Activated CD8-positive, alpha-beta memory T cell treated with anti-CD3 and anti-CD28 coated beads for 24 hours (primary cell): ENCODE results near the gene DAP.

Experiments
- DNase-seq: peaks from one replicate; pipeline ENCODE4 v3.0.0-alpha.2; 2020

Gene DAP

GRCh38 chr5:10708189-10708944, 52.7 kb downstream of the DAP start:
- DNase-seq, result no peak

DNA sequence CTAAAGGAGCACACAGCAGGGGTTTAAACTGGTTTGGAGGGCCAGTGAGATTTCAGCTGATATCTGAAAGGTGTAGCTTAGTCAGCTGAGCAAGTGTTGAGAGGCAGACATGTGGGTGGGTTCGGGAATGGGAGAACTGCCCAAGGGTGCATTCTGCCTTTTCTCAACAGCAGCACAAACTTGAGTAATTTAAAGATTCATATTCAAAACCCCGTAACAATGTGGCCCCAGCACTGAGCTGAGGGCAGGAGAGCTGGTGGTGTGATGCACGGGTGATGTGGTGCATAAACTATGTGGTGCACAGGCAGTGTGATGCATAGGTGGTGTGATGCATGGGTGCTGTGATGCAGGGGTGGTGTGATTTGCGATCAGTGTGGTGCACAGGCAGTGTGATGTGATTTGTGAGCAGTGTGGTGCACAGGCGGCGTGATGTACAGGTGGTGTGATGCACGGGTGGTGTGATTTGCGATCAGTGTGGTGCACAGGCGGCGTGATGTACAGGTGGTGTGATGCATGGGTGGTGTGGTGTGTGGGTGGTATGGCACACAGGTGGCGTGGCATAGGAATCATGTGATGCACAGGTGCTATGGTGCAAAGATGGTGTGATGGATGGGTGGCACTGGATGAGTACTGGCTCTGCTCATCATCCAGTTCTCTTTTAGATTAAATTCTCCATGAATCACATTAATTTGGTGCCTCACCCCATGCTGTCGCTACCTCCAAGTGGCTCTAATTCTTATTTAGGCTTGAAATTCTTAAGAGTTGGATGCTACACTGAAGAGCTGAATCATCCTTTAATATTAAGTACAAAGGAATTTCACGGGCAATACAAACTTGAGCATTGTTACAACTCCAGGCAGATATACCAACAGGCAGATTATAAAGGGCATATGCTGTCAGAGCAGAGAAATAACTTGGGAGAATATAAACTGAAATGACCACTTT, 53.6 kb downstream of the DAP start:
- no peak for DNase-seq

GRCh38 chr5:10706326-10706725, 54.7 kb downstream of the DAP start:
- DNase-seq, result no peak

- DNase-seq, result no peak
These were observed 55.3 kb downstream of the DAP start for GRCh38 chr5:10705747-10706146.

DNA sequence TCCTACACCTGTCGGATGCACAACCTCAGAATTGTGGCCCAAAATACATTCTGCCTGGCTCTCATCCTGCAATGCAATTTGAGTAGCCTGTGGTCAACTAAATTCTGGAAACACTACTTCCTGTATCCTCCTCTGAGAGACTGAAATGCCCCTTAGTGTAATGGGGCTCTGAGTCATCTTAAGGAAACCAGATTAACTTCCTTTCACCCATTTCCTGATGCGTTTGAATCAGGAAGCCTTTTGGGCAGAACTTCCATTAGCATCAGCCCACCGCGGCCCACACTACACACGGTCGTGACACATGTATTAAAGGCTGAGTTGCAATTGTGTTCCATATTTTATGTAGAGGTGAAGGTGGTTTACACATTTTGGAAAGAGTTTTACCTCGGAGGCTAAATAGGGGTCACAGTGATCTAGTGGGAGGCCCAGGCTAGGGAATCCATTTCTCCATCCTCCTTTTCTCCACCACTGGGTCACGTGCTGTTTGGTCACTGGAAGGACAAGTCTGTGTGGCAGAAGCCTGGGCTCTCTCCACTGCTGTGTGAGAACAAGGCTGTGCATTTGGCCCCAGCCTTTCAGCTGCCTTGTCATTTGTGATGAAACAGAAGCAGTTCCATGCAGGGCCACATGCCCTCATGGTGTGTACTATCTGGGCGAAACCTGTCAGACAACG, 55.9 kb downstream of the DAP start:
- DNase-seq, result no peak

DNA sequence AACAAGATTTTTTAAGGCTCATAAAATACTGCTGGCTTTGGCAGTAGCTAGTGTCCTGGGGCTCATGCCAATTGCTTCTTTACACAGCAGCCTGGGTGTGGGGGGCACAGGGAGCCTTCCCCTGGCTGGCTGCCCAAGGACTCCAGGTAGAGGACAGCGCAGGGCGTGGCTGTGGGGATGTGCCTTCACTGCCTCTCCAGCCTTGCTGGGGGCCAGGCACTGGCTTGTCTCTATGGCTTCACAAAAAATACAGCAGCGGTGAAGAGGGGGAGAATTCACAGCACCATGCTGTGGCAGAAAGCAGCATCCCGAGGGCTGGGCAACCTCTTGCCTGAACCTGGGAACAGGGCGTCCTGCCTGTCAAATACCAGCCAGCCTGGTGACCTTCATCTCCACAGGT, 57.4 kb downstream of the DAP start:
- DNase-seq, result no peak

DNA sequence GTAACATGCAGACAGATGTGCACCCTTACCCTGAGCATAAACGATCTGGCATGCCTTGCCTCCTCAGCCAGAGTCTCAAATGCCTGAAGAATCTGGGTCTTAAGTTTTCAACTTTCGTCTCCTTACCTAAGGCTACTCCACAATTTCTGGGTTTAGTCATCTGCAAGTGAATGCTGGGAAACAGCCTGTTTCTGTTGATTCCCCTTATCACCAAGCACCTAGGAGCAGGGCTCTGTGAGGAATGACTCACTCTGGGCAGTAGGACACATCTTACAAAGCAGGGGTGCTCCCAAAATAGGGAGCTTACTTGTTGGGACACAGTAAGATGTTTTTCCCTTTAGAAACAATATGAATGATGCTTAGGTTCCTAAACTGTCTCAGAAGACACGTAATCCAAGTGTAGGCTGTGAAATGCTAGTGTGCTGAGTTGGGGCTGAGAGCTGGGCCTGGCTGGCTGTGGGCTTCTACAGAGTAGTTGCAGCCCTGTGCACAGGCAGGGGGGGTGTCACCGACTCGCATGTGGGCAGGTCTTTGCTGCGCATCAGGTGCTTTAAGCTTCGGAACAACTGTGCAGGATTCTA, 58.0 kb downstream of the DAP start:
- no peak for DNase-seq

DNA sequence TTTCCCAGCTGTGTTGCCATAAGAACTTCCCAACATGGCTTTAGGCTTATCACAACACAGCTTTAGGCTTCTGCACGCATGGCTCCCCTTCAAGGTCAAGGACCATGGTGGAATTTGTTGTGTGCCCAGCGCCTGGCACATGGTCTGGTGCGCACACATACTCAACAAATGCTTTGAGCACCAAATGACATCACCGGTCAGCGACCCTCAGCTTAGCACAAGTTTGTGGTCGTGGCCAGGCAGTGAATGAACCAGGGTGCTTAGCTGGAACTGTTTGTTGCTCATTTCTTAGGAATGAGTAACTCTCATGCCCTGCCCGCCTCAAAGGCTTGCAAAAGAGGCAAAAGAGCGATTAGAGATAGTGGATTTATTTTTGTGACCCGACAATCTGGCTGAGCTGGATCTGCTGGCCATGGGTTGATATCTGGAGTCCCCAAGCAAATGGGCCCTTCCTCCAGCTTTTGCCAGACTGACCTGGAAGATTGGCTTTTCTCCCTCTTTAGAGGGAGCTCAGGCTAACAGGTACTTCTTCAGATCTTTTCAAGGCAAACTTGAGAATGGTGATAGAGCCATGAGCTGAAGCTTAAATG, 58.9 kb downstream of the DAP start:
- no peak for DNase-seq

DNA sequence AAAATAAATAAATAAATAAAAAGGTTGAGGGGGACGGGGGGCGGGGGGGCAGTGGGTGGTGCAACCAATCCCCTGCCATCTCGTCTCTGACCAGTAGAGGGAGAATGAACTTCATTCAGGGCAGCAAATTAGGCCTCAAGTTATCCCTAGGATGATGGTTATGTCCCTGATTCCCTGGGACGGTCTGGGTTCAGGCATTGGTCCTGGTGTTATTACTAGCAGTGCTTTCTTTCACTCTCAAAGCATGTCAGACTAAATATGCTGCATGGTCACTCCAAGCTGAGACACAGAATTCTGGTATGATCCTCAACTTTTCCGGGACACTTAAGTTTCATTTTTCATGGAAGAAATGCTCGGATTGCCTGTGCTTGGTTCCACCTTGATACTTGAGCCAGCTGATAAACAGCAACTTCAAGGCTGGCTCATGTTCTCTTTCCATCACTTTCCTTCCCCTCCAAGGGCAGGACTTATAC, 59.4 kb downstream of the DAP start:
- no peak for DNase-seq

GRCh38 chr5:10700516-10700915, 60.5 kb downstream of the DAP start:
- no peak for DNase-seq

- no peak for DNase-seq
These were observed 61.0 kb downstream of the DAP start for GRCh38 chr5:10699987-10700386.

DNA sequence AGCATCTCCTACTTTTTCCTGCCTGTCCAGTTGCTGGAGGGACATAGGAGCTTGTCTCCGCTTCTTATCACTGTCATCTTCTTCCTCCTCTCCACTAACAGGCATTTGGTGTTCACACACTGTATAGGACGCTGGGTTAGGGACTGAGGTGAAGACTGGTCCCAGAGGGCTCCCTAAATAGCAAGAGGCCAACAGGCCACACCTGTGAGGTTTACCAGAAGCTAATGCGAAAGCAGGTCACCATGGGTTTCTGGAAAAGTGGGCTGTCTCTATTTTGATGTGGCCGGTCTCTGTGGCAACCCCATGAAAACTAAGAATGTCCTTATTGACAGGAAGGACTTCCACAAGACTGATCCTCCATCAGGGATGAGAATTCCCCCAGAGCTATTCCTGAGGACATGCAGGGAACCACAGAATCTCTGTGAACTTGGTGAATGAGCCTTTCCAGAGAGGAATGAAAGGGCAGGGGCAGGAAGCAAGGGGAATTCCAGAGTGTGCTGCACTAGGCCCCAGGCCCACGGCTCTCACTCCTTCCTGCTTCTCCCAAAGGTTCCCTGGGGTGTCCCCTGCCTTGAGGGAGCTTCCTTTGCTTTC, 61.7 kb downstream of the DAP start:
- DNase-seq, result no peak

DNA sequence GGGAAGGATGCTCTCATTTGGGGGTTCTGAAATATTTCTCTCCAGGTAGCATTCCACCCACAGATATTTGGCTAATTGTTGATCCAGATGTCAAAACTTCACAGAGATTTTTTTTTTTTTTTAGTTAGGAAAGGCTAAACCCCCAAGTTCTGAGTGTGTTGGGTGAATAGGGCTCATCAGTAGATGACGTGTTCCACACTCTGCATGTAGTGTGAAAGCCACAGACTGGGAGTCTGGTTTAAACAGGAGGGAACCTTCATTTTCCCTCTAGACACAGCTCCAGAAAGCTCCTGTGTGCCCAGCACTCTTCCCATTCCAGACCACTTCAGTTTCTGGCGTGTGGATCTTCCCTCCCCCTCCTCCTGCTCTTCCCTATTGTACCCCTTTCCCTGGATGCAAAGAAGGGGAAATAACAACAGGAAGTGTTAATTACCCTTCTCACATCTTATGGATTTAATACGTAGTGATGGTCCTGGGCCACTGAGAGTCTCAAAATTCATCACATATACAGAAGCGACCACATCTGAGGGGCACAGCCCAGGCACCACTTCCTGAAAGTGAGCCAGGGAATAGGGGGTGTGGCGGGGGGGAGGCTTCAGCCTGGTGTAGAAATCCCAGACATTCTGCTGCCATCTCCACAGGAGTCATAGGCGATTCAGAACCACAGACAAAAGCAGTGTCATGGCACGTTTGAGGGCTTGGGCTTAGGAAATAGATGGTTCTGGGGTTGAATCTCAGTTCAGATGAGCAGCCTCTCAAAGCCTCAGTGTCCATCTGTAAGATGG, 65.1 kb downstream of the DAP start:
- DNase-seq, result no peak

GRCh38 chr5:10695055-10695649, 65.9 kb downstream of the DAP start:
- DNase-seq, result no peak

DNA sequence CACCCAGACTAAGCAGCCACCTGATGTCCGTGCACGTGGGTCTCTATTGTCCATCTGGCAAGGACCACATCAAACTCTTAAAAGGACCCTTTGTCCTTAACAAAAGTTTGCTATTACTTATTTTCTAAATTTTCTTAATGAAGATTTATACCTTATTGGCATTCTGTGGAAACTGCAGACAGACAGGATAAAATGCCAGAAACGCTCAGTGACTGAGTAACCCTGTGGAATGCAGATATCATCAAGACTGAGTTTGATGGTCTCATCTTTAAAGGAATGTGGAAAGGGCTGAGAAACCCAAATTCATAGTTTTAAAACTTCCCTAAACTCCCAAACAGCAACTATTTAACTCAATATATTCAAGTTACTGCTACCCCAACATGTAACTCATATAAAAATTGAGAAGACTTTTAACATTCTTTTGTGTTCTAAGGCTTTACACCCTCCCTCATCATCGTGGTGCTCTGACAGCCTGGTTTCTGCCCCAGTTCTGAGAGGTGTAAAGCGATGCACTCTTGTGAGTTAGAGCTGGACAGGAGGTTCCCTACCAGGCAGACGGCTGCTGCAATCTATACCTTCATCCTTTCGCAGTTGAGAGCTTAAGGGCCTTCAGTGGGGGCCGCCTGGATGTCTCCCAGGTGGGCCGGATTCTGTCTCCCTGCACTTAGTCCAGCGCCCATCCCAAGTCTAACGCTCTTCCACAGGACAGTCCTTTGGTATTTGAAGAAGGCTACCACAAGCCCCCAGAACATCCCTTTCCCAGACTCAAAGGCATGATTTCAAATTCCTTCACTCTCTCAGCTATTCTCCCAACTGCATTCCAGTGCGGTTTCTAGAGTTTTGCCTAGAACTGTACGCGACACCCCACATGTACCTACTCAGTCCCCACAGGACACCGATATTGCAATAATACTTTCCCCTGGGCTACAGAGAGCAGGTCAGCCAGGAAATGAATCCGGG, 68.9 kb downstream of the DAP start:
- no peak for DNase-seq

DNA sequence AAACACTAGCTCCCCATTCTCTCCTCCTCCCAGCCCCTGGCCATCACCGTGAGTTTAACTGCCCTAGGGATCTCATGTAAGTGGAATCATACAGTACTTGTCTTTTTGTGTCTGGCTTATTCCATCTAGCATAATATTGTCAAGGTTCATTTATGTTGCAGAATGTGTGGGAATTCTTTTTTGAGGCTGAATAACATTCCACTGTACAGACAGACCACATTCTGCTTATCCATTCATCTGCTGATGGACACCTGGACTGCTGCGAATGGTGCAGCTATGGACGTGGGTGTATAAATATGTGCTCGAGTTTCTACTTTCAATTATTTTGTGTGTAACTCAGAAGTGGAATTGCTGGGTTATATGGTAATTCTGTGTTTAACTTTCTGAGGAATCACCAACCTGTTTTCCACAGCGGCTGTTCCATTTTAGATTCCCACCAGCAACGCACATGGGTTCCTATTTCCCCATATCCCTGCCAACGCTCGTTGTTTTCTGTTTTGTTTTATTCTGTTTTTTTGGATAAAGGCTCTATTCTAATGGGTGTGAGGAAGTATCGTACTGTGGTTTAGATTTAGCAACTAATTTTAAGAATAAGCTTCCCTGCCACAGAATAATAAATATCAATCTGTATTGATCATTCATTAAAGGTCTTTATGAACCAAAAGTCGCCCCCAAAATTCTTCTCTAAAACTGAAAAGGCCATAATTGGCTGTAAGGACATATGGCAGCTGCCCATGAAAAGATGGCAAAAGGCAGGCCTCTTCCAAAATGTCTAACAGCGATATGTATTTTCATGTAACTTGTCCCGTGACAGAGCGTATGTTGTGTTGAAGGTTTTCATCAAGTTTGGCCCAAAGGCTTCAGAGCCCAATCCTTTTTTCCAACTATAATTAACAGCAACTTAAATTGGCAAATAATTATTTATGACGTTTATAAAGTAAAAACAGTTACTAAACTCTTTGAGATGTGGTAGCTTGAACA, 70.3 kb downstream of the DAP start:
- no peak for DNase-seq

- DNase-seq, result no peak
These were observed 71.5 kb downstream of the DAP start for GRCh38 chr5:10689391-10690081.

GRCh38 chr5:10688651-10689171, 72.3 kb downstream of the DAP start:
- no peak for DNase-seq
